ENCODE data around the gene ZEB2.

Gene ZEB2

GRCh38 chr2:144512470-144512869, 7.4 kb downstream of the ZEB2 start:
- DNase-seq = no peak

DNA sequence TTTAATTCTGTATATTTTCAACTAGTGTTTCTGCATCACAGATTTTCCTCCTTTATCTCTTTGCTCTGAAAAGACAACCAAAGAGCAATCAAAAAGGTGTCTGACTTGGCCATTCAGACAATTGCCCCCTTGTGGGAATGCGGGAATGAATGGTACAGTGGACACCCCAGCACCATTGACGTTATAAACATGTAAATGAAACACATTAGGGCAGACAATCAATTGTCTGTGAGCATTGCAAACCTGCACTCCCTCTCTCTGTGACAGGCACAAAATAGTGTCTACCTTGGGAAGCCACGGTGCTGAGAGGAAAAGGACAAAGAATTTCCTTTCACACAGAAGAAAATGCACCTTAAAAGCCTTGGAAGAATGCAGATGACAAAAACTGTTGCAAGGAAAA, 8.0 kb downstream of the ZEB2 start:
- no peak for DNase-seq

- DNase-seq = no peak
These were observed 8.6 kb downstream of the ZEB2 start for GRCh38 chr2:144511226-144511810.

DNA sequence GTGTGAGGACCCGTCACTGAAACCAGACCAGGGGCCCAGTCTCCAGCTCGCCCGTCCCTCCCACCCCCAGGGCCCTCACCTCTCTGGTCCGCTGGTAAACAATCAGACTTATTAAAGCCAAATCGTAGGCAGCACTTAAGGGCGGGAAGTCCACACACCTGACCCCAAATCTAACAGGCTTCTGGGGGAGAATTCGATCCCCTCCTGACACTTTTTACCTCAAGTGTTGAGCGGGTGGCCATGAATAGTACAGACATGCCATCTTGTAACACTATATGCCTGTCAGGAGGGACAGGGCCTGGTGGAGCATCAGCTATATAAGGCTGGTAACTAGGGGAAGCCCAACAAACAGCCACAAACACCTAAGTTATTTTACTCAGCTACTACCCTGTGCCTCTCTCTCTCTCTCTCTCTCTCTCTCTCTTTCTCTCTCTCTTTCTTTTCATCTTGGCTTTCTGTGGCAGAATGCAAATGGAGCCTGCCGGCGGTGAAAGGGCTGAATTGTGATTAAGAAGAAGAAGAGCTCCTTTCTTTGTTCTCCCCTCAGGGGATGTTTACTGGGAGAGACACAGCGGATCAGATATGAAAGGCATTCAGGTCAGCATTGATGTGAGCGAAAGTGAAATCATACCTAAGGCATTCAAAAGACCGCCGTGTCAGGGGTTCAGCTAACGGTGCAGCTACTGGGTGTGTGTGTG, 9.5 kb downstream of the ZEB2 start:
- no peak for DNase-seq

DNA sequence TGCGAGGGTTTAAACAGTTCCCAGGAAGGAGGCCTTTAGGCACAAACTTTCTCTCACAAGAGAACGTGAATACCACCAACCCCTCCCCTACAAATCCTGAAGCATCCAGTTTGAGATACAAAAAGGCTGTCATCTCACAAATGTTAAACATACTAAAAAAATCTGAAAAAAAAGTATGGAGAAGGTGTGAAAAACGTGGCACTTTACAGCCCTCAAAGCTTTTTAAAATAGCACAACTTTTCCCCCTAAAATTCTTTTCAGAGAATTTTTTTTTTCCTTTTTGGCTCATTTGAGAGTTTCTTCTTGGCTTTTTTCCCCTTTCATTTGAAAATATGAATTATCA, 10.1 kb downstream of the ZEB2 start:
- no peak for DNase-seq

DNA sequence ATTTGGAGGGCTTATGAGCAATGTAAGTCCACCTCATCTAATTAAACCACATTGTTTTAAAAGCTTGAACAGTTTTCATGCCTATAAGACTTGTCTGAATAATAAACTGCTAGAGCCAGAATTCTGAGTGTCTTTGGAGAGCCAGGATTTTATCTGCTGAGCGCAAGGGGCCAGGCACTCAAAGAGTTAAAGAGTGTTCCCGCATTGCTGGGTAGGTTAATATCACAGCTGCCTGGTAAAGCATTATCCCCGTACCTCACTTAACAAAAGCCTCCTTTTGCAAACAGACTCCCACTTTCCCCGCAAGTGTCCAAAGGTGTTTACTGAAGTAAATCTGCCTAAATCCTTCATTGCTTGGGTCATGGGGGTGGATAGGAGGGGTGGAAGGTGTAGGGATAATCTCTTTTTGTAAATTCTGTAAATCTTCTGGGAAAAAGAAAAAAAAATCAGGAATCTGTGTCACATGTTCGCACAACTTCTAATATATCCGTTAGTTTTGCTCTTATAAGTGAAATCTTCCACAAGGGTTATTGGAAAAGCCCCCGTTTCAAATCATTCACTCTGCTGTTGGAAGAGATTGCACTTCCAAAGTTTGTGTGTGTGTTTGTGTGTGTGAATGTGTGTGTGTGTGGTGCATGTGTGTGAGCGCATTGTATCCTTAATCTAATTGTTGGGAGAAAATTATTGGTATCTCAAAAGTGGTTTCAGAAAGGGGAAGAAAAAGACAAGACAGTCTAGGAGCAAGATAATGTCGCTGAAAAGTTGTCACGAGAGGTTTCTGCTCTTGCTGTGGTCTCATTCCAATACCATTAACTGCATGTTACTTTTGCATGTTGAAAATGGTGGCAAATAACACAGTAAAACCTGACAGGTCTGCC, 10.7 kb downstream of the ZEB2 start:
- DNase-seq = no peak

GRCh38 chr2:144508172-144508851, 11.6 kb downstream of the ZEB2 start:
- DNase-seq = no peak

DNA sequence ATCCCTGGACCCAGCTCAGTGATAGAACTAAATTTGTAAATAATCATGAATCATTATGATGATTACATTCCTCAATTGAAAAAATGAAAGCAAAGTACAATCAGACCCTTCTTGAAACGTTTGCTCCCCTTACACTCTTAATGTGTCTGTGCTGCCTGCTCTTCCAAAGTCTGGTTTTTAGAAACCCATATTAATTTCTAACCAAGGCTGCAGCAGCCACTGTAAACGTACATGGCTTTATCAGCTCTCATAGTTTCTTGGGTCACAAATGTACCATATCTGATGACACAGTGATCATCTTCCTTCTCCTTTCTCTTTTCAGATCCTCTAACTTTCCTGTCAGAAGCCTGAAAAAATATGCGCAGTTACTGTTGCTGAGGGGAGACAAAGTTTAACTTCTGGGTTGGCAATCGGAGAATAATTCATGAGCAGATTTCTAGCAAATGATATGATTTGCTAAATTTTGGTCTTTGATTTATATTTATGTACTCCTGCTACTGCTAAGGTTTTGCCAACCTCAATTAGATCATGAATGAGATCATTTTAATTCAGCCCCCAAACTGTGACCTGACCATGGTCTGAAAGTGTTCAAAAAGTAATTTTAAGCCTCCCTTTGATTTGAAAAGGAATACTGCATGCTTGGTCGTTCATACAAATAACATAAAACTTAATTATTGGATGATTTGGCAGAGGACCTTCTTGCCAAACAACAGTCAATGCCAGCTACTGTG, 12.3 kb downstream of the ZEB2 start:
- no peak for DNase-seq

GRCh38 chr2:144505245-144505831, 14.6 kb downstream of the ZEB2 start:
- no peak for DNase-seq

GRCh38 chr2:144504218-144504641, 15.7 kb downstream of the ZEB2 start:
- DNase-seq = no peak

- DNase-seq = no peak
These were observed 16.7 kb downstream of the ZEB2 start for GRCh38 chr2:144503242-144503641.

DNA sequence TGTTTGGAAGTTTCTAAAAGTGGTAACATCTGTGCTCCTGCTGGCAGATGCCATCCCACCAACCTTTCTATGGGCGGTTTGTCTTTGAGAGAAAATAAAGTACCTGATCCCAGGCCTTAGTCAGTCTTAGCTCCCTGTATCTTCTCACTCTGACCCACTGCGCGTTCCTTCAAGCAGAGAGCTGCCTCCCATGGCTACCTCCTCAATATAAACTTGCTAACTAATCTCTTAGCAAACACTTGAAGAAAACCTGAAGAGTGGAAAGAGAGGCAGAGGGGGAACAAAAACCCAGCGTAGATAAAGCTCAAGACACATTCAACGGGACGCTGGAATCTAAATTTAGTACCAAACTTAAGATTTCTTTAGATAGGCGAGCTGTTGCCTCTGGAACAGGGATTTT, 17.6 kb downstream of the ZEB2 start:
- no peak for DNase-seq

DNA sequence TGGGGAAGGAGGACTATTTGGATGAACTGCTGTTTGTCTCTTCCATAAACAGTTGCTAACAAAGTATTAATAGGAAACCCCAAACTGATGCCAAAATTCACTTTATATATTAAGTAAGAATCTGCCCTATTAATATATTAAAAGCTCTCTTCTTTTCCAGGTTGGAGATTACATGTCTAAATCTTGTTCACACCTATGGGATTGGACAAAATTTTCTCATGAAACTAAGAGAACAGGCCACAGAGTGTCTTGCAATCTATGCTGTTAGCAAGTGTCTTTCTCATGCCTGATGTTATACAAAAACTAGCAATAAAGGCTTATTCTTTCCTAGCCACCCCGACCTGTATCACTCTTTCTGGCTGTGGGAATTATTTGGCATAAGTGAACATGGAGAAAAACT, 18.3 kb downstream of the ZEB2 start:
- no peak for DNase-seq

DNA sequence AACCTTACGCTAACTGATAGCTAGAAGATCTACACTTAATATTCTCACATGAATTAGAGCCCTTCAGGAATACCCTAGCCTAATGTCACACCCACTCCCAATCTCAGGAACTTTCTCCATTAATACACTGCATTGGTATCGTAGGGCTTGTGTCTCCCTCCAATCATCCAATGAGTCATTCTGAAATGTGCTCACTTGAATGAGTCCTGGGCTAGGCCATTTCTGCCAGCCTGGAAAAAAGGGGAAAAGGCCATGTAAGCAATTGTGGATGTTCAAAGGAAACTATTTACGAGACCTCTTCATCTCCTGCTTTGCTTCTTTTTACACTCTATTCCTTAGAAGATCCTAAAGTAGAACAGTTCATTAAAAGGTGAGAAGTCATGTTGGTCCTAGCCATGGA, 18.8 kb downstream of the ZEB2 start:
- DNase-seq = no peak

- DNase-seq = no peak
These were observed 19.4 kb downstream of the ZEB2 start for GRCh38 chr2:144500563-144500962.

GRCh38 chr2:144498277-144498676, 21.6 kb downstream of the ZEB2 start:
- no peak for DNase-seq

GRCh38 chr2:144496977-144497598, 22.8 kb downstream of the ZEB2 start:
- DNase-seq = no peak

DNA sequence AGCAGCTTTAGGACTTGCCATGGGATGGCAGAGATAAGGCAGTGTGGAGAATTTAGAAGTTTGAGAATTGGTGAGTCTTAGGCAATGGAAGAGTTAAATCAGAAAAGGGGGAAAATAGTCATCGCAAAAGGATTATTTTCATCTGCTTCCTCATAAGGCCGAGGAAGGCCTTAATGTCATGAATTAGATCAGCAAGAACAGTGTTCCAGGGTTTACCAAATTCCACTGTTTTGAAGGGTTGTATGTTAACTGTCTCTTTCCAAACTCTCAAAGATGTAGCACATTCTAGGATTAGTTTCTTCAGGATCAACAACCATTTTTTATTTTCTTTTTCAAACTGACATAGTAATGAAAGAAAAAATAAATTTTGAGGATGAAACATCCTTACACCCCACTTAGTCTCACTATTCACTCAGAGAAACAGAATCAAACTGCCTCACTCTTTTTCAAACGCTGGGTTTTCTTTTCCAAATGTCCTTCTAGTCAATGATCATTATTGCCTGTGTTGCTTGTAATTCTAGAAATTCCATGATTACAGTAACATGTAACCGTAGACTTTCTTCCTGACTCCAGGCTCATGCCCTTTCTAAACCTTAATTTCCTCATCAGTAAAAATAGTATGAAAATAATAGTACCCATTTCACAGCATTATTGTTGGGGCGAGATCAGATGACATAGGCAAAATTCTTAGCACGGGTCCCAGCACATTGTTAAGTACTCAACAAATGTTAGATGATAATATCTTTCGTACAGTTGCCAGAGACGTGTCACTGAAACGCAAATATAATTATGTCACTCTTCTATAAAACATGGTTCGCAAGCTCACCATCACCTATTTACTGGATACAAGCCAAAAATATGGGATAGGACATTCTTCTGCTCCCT, 23.6 kb downstream of the ZEB2 start:
- no peak for DNase-seq

DNA sequence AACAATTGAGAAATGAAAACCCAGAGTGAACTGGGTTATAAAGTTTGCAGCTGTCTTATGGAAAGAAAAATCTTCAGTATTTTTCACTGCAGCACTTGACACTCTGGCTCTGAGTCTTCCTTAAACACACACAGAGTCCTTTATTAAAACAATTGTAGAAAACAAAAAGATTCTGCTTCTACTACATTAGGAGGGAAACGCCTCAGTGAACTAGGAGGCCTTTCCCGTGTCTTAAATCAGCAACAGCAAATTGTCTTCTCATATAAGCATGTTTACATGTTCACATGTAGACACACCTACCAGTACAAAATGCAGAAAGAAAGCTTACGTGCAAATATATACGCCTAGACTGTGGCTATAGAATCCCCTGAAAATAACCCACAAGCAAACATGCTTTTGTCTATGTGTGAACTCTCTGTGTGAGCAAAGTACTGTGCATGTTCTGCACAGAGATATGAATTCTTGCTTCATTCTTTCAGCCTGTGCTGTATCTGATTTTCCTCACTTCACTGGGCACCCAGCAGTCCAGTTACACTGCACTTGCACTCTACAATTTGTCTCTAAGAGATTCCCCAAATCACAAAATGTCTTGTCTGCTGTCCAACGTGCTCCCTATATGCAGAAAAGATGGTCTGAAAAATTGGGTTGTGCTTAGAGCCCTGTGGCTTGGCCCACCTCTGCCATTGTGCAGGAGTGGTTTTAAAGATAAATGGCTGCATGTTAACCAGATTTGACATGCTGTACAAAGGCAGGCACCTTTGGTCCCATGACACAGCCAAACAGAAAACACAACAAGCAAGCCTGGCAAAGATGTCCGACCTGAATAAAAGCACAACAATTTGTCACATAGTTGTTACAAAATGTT, 24.5 kb downstream of the ZEB2 start:
- no peak for DNase-seq
